22Rv1 (cell line): ENCODE data around the gene REXO4.

ENCODE experiments used
- CTCF ChIP-seq: fragments of 450-650 bp; IDR thresholded peaks from 2 replicates; pipeline ENCODE4 v1.5.1; 2017; ENCODE audit warnings: mild to moderate bottlenecking
- ZFX ChIP-seq: fragments of 450-650 bp; IDR thresholded peaks from 2 replicates; pipeline ENCODE4 v1.6.1; 2017; ENCODE audit warnings: antibody characterized with exemption, borderline replicate concordance

DNA sequence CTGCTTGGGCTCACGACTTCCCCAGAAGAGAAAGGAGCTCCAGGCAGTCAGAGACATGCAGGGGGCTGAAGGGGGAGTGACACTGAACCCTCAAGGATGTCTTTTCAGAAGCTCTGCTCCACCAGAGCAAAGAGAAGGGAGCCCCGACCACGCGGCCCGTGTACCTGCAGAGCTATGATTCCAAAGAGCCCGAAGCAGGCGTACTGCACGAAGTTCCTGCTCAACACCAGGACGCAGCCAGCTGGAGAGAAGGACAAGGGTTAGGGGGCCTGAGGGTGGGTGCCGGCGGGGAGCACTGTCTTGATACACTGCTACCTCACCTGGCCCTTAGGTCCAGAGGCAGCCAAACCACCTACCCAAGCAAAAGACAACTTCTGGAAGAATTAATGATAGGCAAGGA lies 51.4 kb downstream of the REXO4 start:
- TF ChIP-seq CTCF = no peak
- no peak for TF ChIP-seq ZFX
